Keratinocyte (primary cell): ENCODE data around the gene TOPAZ1. TPM values are rescaled to one million over a fixed set of nuclear protein-coding genes. Genes with fewer than 3 reads are reported as not detected.

Source experiments
- DNase-seq: peaks from one replicate; pipeline ENCODE4 v3.0.0-alpha.2; 2011; ENCODE audit warnings: low read depth, missing footprints, low spot score
- FAIRE-seq: peaks from 2 replicates; lab custom pipeline; 2011; peaks lifted over from hg19 to GRCh38; lab: Jason Lieb, UNC
- H2AFZ ChIP-seq: 2 replicates; pipeline ENCODE4 v1.6.0; 2012; ENCODE audit warnings: low read length, control low read depth, inconsistent platforms; ENCODE audit not compliant: control insufficient read depth
- H3K27ac ChIP-seq: 2 replicates; pipeline ENCODE4 v1.5.1; 2011; ENCODE audit warnings: low read length; ENCODE audit not compliant: control insufficient read depth, insufficient read depth
- H3K27me3 ChIP-seq: 3 replicates; pipeline ENCODE4 v1.6.0; 2011; ENCODE audit warnings: low read length; ENCODE audit not compliant: control insufficient read depth, insufficient read depth; ENCODE audit errors: extremely low read depth
- H3K36me3 ChIP-seq, 2 experiments: 2 replicates in 1 of 2; 3 replicates in 1 of 2; pipeline ENCODE4 v1.5.1; 2011; ENCODE audit warnings: low read length in 2 of 2, mild to moderate bottlenecking in 1 of 2; ENCODE audit not compliant: control insufficient read depth in 2 of 2, insufficient read depth in 2 of 2; ENCODE audit errors: extremely low read depth in 1 of 2
- H3K4me1 ChIP-seq: 3 replicates; pipeline ENCODE4 v1.5.1; 2011; ENCODE audit warnings: low read length; ENCODE audit not compliant: control insufficient read depth, insufficient read depth; ENCODE audit errors: extremely low read depth
- H3K4me2 ChIP-seq: 3 replicates; pipeline ENCODE4 v1.6.0; 2011; ENCODE audit warnings: low read depth, low read length; ENCODE audit not compliant: control insufficient read depth, insufficient read depth; ENCODE audit errors: extremely low read depth
- H3K4me3 ChIP-seq, 3 experiments: fragments of 200-600 bp in 1 of 3; sonication (generic) in 1 of 3; 2 replicates in 2 of 3; 3 replicates in 1 of 3; pipeline ENCODE4 v1.5.1; 2011 to 2016; ENCODE audit warnings: low read length in 3 of 3, mild to moderate bottlenecking in 3 of 3, control low read depth in 2 of 3, inconsistent platforms in 1 of 3, low read depth in 1 of 3, mixed read lengths in 1 of 3, mixed run types in 1 of 3, moderate library complexity in 1 of 3; ENCODE audit not compliant: control insufficient read depth in 2 of 3, insufficient read depth in 2 of 3; ENCODE audit errors: extremely low read depth in 1 of 3
- H3K79me2 ChIP-seq: 2 replicates; pipeline ENCODE4 v1.6.0; 2012; ENCODE audit warnings: low read length; ENCODE audit not compliant: control insufficient read depth, insufficient read depth
- H3K9ac ChIP-seq: 3 replicates; pipeline ENCODE4 v1.6.0; 2011; ENCODE audit warnings: low read length; ENCODE audit not compliant: control insufficient read depth, insufficient read depth; ENCODE audit errors: extremely low read depth
- H3K9me1 ChIP-seq: 3 replicates; pipeline ENCODE4 v1.6.0; 2011; ENCODE audit warnings: low read length; ENCODE audit not compliant: control insufficient read depth, insufficient read depth; ENCODE audit errors: extremely low read depth
- H3K9me3 ChIP-seq: 2 replicates; pipeline ENCODE4 v1.5.1; 2012; ENCODE audit warnings: low read depth, low read length; ENCODE audit not compliant: control insufficient read depth
- H4K20me1 ChIP-seq: 3 replicates; pipeline ENCODE4 v1.6.0; 2011; ENCODE audit warnings: low read length; ENCODE audit not compliant: control insufficient read depth, insufficient read depth; ENCODE audit errors: extremely low read depth
- CTCF ChIP-seq, 3 experiments: IDR thresholded peaks in 1 of 3; conservative IDR thresholded peaks in 1 of 3; optimal IDR thresholded peaks in 1 of 3; 2 replicates in 2 of 3; 3 replicates in 1 of 3; pipeline versions ENCODE3 to v1.5.1; 2011; ENCODE audit warnings: low read length in 3 of 3, mild to moderate bottlenecking in 3 of 3, moderate library complexity in 2 of 3, control low read depth in 1 of 3, inconsistent platforms in 1 of 3; ENCODE audit not compliant: insufficient read depth in 2 of 3; ENCODE audit errors: extremely low read depth in 1 of 3
- EZH2 ChIP-seq: IDR thresholded peaks from one replicate; pipeline ENCODE4 v1.6.1; 2012; ENCODE audit warnings: inconsistent platforms, mild to moderate bottlenecking, low read length, moderate library complexity
- dilution Hi-C: fragments of 300-500 bp; cut with MboI; formaldehyde crosslinking; loops from one replicate; pipeline ENCODE4 v1.7.0; 2020; ENCODE audit warnings: low sequenced_read_pairs; ENCODE audit not compliant: extremely low pct_ligation_motif_present
- polyA plus RNA-seq, 5 experiments: library from polyadenylated mRNA; depleted of rRNA in 3 of 5; stranded (reverse) in 3 of 5; stranded (forward) in 1 of 5; unstranded in 1 of 5; fragments of >200 nt; gene quantifications; 1 replicate in 1 of 5; 2 replicates in 3 of 5; 3 replicates in 1 of 5; pipeline versions ENCODE4 v1.2.1 to v1.2.3, GENCODE V29; 2011 to 2012; ENCODE audit warnings: missing spikeins in 2 of 5, low read depth in 1 of 5, low replicate concordance in 1 of 5

Gene TOPAZ1
- polyA plus RNA-seq, 1 donor (not counting 4 experiments of a cell fraction or from before 2014, with no cell fraction given) = not detected

- no peaks in the 10 kb centered on the region for H3K4me1 ChIP-seq
- no peak overlapping the region for H3K4me3 ChIP-seq
- H3K79me2 ChIP-seq = no peaks in the 10 kb centered on the region
- no peaks in the 10 kb centered on the region for H3K9me3 ChIP-seq
- no peak for TF ChIP-seq CTCF (optimal IDR thresholded peaks at IDR 0.05 in 1 of 3, IDR thresholded peaks at IDR 0.05 in 1 of 3, conservative IDR thresholded peaks at IDR 0.05 in 1 of 3; ENCODE audit: extremely low read depth in 1 of 3, insufficient read depth in 2 of 3, low read length in 3 of 3)
- no peak for TF ChIP-seq EZH2
- DNase-seq (no peak), FAIRE-seq (no peak)
- H3K27ac ChIP-seq = no peak overlapping the region
- no peaks in the 10 kb centered on the region for H3K9me1 ChIP-seq
- no peaks in the 10 kb centered on the region for H3K36me3 ChIP-seq
- H3K9ac ChIP-seq = no peak overlapping the region
- no peak overlapping the region for H3K4me2 ChIP-seq
- dilution Hi-C loops = no loop called here
- no peaks in the 10 kb centered on the region for H4K20me1 ChIP-seq
- H3K27me3 ChIP-seq = no peaks in the 10 kb centered on the region
- H2AFZ ChIP-seq = no peak overlapping the region
Measured at GRCh38 chr3:44226573-44226972, 15.1 kb upstream of the TOPAZ1 start.

- TF ChIP-seq EZH2 = no peak
- TF ChIP-seq CTCF (optimal IDR thresholded peaks at IDR 0.05 in 1 of 3, IDR thresholded peaks at IDR 0.05 in 1 of 3, conservative IDR thresholded peaks at IDR 0.05 in 1 of 3; ENCODE audit: extremely low read depth in 1 of 3, insufficient read depth in 2 of 3, low read length in 3 of 3) = no peak
- no peaks in the 10 kb centered on the region for H3K9me1 ChIP-seq
- H3K36me3 ChIP-seq = no peaks in the 10 kb centered on the region
- DNase-seq (no peak), FAIRE-seq (no peak)
- no peak overlapping the region for H3K4me3 ChIP-seq
- no peak overlapping the region for H3K9ac ChIP-seq
- dilution Hi-C loops = no loop called here
- no peaks in the 10 kb centered on the region for H3K27me3 ChIP-seq
- H4K20me1 ChIP-seq = no peaks in the 10 kb centered on the region
- H3K9me3 ChIP-seq = no peaks in the 10 kb centered on the region
- no peaks in the 10 kb centered on the region for H3K79me2 ChIP-seq
- H2AFZ ChIP-seq = no peak overlapping the region
- H3K27ac ChIP-seq = no peak overlapping the region
- H3K4me1 ChIP-seq = no peaks in the 10 kb centered on the region
- no peak overlapping the region for H3K4me2 ChIP-seq
Measured at GRCh38 chr3:44227632-44228031, 14.1 kb upstream of the TOPAZ1 start.
